ENCODE measurements around the gene SPATA2.
"Not testable (repeated sequence)": the region's sequence is repeated elsewhere in the genome, so short reads cannot be mapped to it uniquely, and the experiment has no call there.

Gene SPATA2

DNA sequence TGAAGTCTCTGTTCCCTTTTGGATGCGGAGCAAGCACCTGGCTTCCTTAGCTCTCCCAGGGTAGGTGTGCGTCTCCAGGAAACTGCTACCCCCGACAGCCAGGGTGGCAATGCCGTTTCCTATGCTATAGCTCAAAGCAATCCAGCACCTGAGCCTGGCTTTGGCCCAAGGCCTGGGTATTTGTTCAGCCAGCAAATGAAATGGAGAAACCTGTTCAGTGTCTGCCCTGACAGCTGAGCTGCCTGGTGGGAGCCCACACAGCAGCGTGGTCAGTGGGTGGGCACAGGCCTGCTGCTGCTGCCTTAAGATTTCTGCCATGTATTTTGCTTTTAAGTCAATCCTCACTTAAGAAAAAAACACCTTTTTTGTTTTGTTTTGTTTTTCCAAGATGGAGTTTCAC lies 13.7 kb downstream of the SPATA2 start:
- TF ChIP-seq, protein P1, sequence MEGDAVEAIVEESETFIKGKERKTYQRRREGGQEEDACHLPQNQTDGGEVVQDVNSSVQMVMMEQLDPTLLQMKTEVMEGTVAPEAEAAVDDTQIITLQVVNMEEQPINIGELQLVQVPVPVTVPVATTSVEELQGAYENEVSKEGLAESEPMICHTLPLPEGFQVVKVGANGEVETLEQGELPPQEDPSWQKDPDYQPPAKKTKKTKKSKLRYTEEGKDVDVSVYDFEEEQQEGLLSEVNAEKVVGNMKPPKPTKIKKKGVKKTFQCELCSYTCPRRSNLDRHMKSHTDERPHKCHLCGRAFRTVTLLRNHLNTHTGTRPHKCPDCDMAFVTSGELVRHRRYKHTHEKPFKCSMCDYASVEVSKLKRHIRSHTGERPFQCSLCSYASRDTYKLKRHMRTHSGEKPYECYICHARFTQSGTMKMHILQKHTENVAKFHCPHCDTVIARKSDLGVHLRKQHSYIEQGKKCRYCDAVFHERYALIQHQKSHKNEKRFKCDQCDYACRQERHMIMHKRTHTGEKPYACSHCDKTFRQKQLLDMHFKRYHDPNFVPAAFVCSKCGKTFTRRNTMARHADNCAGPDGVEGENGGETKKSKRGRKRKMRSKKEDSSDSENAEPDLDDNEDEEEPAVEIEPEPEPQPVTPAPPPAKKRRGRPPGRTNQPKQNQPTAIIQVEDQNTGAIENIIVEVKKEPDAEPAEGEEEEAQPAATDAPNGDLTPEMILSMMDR (IDR thresholded peaks at IDR 0.05; ENCODE audit: borderline replicate concordance, insufficient read depth, low read depth, low read length): no peak
- no peak overlapping the region for H3K4me3 ChIP-seq (ENCODE audit: low read depth, low read length)

DNA sequence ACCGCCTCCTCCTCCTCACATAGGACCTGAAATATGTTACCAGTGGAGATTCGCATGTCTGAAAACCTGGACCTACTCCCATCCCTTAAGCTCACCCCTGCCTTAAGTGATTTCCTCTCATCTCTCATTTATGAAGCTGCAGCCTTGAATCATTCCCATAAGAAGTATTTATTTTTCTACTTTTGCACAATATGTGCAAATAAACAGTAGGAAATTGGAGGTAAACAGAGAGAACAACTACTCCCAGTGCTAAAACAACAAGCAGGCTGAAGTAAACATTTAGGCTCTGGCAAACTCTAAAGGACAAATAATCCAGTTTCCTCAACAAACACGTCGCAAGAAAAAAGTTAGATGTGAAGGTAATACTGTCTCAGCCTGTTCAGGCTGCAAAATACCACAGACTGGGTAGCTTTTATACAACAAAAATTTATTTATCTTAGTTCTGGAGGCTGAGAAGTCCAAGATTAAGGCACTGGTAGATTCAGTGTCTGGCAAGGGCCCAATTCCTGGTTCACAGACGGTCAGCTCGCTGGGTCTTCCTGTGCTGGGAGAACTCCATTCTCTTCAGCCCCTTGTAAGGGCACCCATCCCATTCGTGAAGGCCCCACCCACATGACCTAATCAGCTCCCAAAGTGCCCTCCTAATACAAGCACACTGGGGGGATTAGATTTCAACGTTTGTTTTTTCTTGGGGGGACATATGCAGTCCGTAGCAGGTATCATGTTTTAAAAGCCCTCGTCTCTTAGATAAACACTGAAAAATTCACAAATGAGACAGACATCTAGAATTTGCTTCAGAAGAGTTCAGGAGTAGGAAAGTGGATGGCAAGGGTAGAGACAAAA lies 15.6 kb downstream of the SPATA2 start:
- TF ChIP-seq, protein P1 (IDR thresholded peaks at IDR 0.05; ENCODE audit: borderline replicate concordance, insufficient read depth, low read depth, low read length): no peak
- H3K4me3 ChIP-seq (ENCODE audit: low read depth, low read length): no peak overlapping the region

DNA sequence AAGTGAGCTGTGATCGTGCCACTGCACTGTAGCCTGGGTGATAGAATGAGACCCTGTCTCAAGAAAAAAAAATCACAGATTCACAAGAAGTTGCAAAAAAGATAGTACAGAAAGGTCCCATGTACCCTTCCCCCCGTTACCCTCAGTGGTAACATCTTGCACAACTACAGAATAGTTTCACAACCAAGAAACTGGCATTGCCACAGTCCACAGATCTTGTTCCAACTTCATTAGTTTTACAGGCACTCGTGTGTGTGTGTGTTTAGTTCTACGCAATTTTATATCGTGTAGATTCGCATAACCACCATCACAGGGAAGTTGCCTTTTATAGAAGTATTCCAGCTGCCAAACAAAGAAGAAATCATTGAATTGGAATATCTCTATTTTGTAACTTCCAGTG lies 19.1 kb downstream of the SPATA2 start:
- no peak overlapping the region for H3K4me3 ChIP-seq (ENCODE audit: low read depth, low read length)
- TF ChIP-seq, protein P1 (IDR thresholded peaks at IDR 0.05; ENCODE audit: borderline replicate concordance, insufficient read depth, low read depth, low read length): no peak

DNA sequence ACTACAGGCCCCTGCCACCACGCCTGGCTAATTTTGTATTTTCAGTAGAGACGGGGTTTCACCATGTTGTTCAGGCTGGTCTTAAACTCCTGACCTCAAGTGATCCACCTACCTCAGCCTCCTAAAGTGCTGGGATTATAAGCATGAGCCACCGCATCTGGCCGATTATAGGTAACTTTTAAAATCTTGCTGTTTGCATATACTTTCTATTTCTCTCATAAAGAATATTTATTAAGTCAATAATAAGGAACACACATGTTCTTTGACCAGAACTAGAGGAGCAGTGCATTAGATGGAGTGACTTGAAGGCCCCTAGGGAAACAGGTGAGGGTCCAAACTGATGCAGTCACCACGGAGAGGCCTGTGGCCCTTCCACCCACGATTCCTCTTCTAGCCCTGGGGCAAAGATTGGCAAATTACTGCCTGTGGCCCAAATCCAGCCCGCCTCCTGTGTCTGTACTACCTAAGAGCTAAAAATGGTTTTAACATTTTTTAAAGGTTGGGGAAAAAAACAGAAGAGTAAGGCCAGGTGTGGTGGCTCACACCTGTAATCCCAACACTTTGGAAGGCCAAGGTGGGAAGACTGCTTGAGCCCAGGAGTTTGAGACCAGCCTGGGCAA lies 19.7 kb downstream of the SPATA2 start:
- not testable (repeated sequence) for H3K4me3 ChIP-seq (ENCODE audit: low read depth, low read length)

DNA sequence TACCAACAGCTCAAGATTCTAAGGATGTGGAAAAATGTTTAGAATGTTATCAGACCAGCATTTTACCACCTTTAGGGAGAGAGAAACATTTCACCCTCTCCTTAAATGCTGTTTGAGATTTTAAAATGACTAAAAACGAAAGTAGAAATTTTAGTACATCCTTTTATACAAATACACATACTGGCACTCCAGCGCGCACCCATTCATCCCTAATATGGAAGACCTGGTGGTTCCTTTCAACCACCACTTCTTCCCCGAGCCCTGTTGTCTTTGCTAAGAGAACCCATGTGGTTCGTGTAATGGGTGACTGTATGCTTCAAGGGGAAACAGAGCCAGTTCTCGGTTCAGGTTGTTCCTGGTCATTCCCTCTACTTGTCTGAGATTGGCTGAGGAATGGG lies 21.3 kb downstream of the SPATA2 start:
- H3K4me3 ChIP-seq (ENCODE audit: low read depth, low read length): no peak overlapping the region
- TF ChIP-seq, protein P1 (IDR thresholded peaks at IDR 0.05; ENCODE audit: borderline replicate concordance, insufficient read depth, low read depth, low read length): no peak

DNA sequence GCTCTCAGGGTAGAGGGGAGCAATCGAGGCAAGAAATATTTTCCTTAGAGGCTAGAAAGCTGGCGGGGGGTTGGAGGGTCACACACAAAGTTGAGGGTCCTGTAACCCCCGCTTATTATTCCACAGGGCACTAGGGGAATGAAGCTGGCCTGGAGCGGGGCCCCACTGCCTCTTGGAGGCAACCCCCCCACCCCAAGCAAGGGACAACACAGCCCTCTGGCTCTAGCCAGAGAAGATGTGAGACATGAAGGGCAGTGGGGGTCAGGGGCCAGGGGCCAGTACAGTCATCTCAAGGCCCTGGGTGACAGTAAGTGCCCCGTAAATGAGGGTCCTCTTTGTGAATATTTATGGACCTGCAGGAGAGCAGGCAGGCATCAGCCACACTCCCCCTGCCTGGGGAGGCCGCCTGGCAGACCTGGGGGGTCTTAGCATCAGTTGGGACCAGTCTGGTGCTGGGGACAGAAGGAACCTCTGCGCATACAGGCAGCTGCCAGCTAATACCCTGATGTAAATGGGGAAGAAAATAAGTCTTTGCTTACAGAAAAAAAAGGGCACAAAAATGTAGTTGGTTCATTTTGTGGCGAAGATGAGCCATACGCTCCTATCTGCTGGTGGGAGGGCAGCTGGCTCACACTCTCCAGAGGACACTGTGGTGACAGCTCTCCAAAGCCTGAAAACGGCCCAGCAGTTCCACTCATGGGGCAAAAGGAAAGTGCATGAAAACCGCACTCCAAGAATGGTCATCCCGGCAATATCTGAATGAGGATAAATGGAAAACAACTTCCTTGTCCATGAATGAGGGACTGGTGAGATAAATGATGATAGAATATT lies 21.9 kb downstream of the SPATA2 start:
- TF ChIP-seq, protein P1 (IDR thresholded peaks at IDR 0.05; ENCODE audit: borderline replicate concordance, insufficient read depth, low read depth, low read length): no peak
- H3K4me3 ChIP-seq (ENCODE audit: low read depth, low read length): no peak overlapping the region

DNA sequence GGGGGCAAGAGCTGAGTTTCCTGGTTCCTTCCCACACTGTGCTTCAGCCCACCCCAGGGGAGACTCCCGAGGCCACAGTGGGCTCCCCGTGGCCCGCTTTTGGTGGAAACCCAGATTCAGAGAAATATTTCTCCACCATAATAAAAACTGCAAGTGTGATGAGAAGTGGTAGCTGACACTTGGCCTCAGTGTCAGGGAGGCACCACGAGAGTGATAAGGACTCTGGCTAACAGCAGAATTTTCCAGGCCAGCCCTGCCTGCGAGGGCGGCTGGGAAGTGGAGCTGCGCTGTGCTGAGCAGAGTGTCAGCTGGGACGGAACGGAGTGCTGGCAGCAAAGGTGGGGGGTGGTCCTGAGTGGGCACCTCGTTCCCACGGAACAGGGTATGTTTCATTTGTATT lies 22.5 kb downstream of the SPATA2 start:
- TF ChIP-seq, protein P1 (IDR thresholded peaks at IDR 0.05; ENCODE audit: borderline replicate concordance, insufficient read depth, low read depth, low read length): no peak
- no peak overlapping the region for H3K4me3 ChIP-seq (ENCODE audit: low read depth, low read length)
